ENCODE results near the gene CNN2.

Gene CNN2

GRCh38 chr19:1017906-1018305 is 8.5 kb upstream of the CNN2 start:
- H3K36me3 ChIP-seq (ENCODE audit: control insufficient read depth in 1 of 2, insufficient read depth in 2 of 2, low read depth in 1 of 2, low read length in 2 of 2), result peaks cover 12 to 52% of the 10 kb centered on the region in 2 experiments
- H2BK120ac ChIP-seq (ENCODE audit: low read depth, low read length), result no peak overlapping the region
- H3K4ac ChIP-seq (ENCODE audit: low read depth in 1 of 2, low read length in 2 of 2), result peak overlapping the region in 1 of 2 experiments; percentile 13
- H2BK15ac ChIP-seq (ENCODE audit: low read depth, poor library complexity, severe bottlenecking), result peak overlapping the region; percentile 48
- no peak overlapping the region for H3K4me2 ChIP-seq (ENCODE audit: low read length, poor library complexity, severe bottlenecking)
- peak overlapping the region; percentile 90 for H3K9ac ChIP-seq (ENCODE audit: low read length)
- H3K79me1 ChIP-seq (replicated peaks; ENCODE audit: low read length, poor library complexity, severe bottlenecking), result peaks cover 7% of the 10 kb centered on the region
- H4K91ac ChIP-seq (ENCODE audit: low read length), result peak overlapping the region; percentile 36
- H2BK5ac ChIP-seq (ENCODE audit: low read depth, low read length, poor library complexity, severe bottlenecking), result no peak overlapping the region
- peak overlapping the region; percentile 46 for H2AK5ac ChIP-seq (ENCODE audit: low read length, severe bottlenecking)
- peak overlapping the region; percentile 2 to 31 for H2BK12ac ChIP-seq (ENCODE audit: low read length in 2 of 2)
- no peak for DNase-seq
- H3K14ac ChIP-seq (ENCODE audit: low read length in 2 of 2), result no peak overlapping the region
- no peaks in the 10 kb centered on the region for H3K27me3 ChIP-seq (ENCODE audit: control insufficient read depth in 1 of 2, insufficient read depth in 1 of 2, low read length in 2 of 2)
- H3K27ac ChIP-seq (ENCODE audit: low read length, poor library complexity, severe bottlenecking), result no peak overlapping the region
- H3K4me3 ChIP-seq (ENCODE audit: insufficient read depth in 1 of 2, low read depth in 1 of 2, low read length in 2 of 2), result no peak overlapping the region
- peaks cover 53% of the 10 kb centered on the region for H3K4me1 ChIP-seq (ENCODE audit: control insufficient read depth, insufficient read depth, low read depth, low read length)
- no peak overlapping the region for H2AFZ ChIP-seq (ENCODE audit: low read depth, low read length)
- H4K8ac ChIP-seq (ENCODE audit: low read length), result peak overlapping the region; percentile 74
- no peaks in the 10 kb centered on the region for H3K9me3 ChIP-seq (ENCODE audit: control insufficient read depth, low read length)
- peak overlapping the region; percentile 29 to 37 for H3K23ac ChIP-seq (ENCODE audit: low read length in 2 of 2)
- no peak overlapping the region for H3K18ac ChIP-seq (ENCODE audit: low read depth in 1 of 2, low read length in 2 of 2)
- WGBS, result 90% methylated on average over 9 of the region's 9 CpGs

GRCh38 chr19:1018393-1018792 is 8.0 kb upstream of the CNN2 start:
- H3K23ac ChIP-seq (ENCODE audit: low read length in 2 of 2), result no peak overlapping the region
- H3K4ac ChIP-seq (ENCODE audit: low read depth in 1 of 2, low read length in 2 of 2), result no peak overlapping the region
- 95% methylated on average over 5 of the region's 5 CpGs for WGBS
- peak overlapping the region in 1 of 2 experiments; percentile 96 for H3K4me3 ChIP-seq (ENCODE audit: insufficient read depth in 1 of 2, low read depth in 1 of 2, low read length in 2 of 2)
- H2BK12ac ChIP-seq (ENCODE audit: low read length in 2 of 2), result no peak overlapping the region
- H3K4me2 ChIP-seq (ENCODE audit: low read length, poor library complexity, severe bottlenecking), result no peak overlapping the region
- H3K14ac ChIP-seq (ENCODE audit: low read length in 2 of 2), result no peak overlapping the region
- no peak overlapping the region for H2BK120ac ChIP-seq (ENCODE audit: low read depth, low read length)
- H3K36me3 ChIP-seq (ENCODE audit: control insufficient read depth in 1 of 2, insufficient read depth in 2 of 2, low read depth in 1 of 2, low read length in 2 of 2), result peaks cover 7 to 47% of the 10 kb centered on the region in 2 experiments
- no peak overlapping the region for H2BK5ac ChIP-seq (ENCODE audit: low read depth, low read length, poor library complexity, severe bottlenecking)
- no peak overlapping the region for H4K91ac ChIP-seq (ENCODE audit: low read length)
- no peak for DNase-seq
- peaks cover 53% of the 10 kb centered on the region for H3K4me1 ChIP-seq (ENCODE audit: control insufficient read depth, insufficient read depth, low read depth, low read length)
- H2AFZ ChIP-seq (ENCODE audit: low read depth, low read length), result no peak overlapping the region
- no peak overlapping the region for H4K8ac ChIP-seq (ENCODE audit: low read length)
- H3K18ac ChIP-seq (ENCODE audit: low read depth in 1 of 2, low read length in 2 of 2), result no peak overlapping the region
- H3K9me3 ChIP-seq (ENCODE audit: control insufficient read depth, low read length), result no peaks in the 10 kb centered on the region
- H3K27ac ChIP-seq (ENCODE audit: low read length, poor library complexity, severe bottlenecking), result no peak overlapping the region
- H3K27me3 ChIP-seq (ENCODE audit: control insufficient read depth in 1 of 2, insufficient read depth in 1 of 2, low read length in 2 of 2), result no peaks in the 10 kb centered on the region
- peak overlapping the region; percentile 90 for H3K9ac ChIP-seq (ENCODE audit: low read length)
- no peak overlapping the region for H2AK5ac ChIP-seq (ENCODE audit: low read length, severe bottlenecking)
- no peak overlapping the region for H2BK15ac ChIP-seq (ENCODE audit: low read depth, poor library complexity, severe bottlenecking)
- H3K79me1 ChIP-seq (replicated peaks; ENCODE audit: low read length, poor library complexity, severe bottlenecking), result peaks cover 4% of the 10 kb centered on the region

- 89% methylated on average over 15 of the region's 17 CpGs for WGBS
Measured at GRCh38 chr19:1018932-1019615, 7.3 kb upstream of the CNN2 start.

GRCh38 chr19:1019616-1019961 is 6.8 kb upstream of the CNN2 start:
- 86% methylated on average over 18 of the region's 18 CpGs for WGBS
- Histone ChIP-seq H2BK5ac (ENCODE audit: low read depth, low read length, poor library complexity, severe bottlenecking) (no peak overlapping the region), H3K79me1 (replicated peaks; ENCODE audit: low read length, poor library complexity, severe bottlenecking) (no peaks in the 10 kb centered on the region), H3K27me3 (ENCODE audit: control insufficient read depth in 1 of 2, insufficient read depth in 1 of 2, low read length in 2 of 2) (no peaks in the 10 kb centered on the region), H3K27ac (ENCODE audit: low read length, poor library complexity, severe bottlenecking) (no peak overlapping the region), H2BK12ac (ENCODE audit: low read length in 2 of 2) (no peak overlapping the region), H3K4ac (ENCODE audit: low read depth in 1 of 2, low read length in 2 of 2) (no peak overlapping the region), H3K18ac (ENCODE audit: low read depth in 1 of 2, low read length in 2 of 2) (no peak overlapping the region), H4K8ac (ENCODE audit: low read length) (no peak overlapping the region), H3K4me1 (ENCODE audit: control insufficient read depth, insufficient read depth, low read depth, low read length) (peaks cover 53% of the 10 kb centered on the region), H2BK15ac (ENCODE audit: low read depth, poor library complexity, severe bottlenecking) (no peak overlapping the region), H3K36me3 (ENCODE audit: control insufficient read depth in 1 of 2, insufficient read depth in 2 of 2, low read depth in 1 of 2, low read length in 2 of 2) (peaks cover 0 to 35% of the 10 kb centered on the region in 2 experiments), H3K23ac (ENCODE audit: low read length in 2 of 2) (peak overlapping the region in 1 of 2 experiments; percentile 46), H3K9me3 (ENCODE audit: control insufficient read depth, low read length) (no peaks in the 10 kb centered on the region), H3K4me2 (ENCODE audit: low read length, poor library complexity, severe bottlenecking) (peak overlapping the region; percentile 96), H2AK5ac (ENCODE audit: low read length, severe bottlenecking) (no peak overlapping the region), H4K91ac (ENCODE audit: low read length) (no peak overlapping the region), H3K14ac (ENCODE audit: low read length in 2 of 2) (peak overlapping the region in 1 of 2 experiments; percentile 61), H2AFZ (ENCODE audit: low read depth, low read length) (no peak overlapping the region), H3K4me3 (ENCODE audit: insufficient read depth in 1 of 2, low read depth in 1 of 2, low read length in 2 of 2) (peak overlapping the region; percentile 73 to 96), H3K9ac (ENCODE audit: low read length) (peak overlapping the region; percentile 90), H2BK120ac (ENCODE audit: low read depth, low read length) (no peak overlapping the region)
- no peak for DNase-seq

More at GRCh38 chr19:1018932-1019615, 7.3 kb upstream of the CNN2 start:
- Histone ChIP-seq H3K27ac (ENCODE audit: low read length, poor library complexity, severe bottlenecking) (no peak overlapping the region), H3K4me1 (ENCODE audit: control insufficient read depth, insufficient read depth, low read depth, low read length) (peaks cover 53% of the 10 kb centered on the region), H3K4me2 (ENCODE audit: low read length, poor library complexity, severe bottlenecking) (peak overlapping the region; percentile 96), H2AK5ac (ENCODE audit: low read length, severe bottlenecking) (no peak overlapping the region), H3K36me3 (ENCODE audit: control insufficient read depth in 1 of 2, insufficient read depth in 2 of 2, low read depth in 1 of 2, low read length in 2 of 2) (peaks cover under 1 to 40% of the 10 kb centered on the region in 2 experiments), H3K4ac (ENCODE audit: low read depth in 1 of 2, low read length in 2 of 2) (no peak overlapping the region), H3K27me3 (ENCODE audit: control insufficient read depth in 1 of 2, insufficient read depth in 1 of 2, low read length in 2 of 2) (no peaks in the 10 kb centered on the region), H3K18ac (ENCODE audit: low read depth in 1 of 2, low read length in 2 of 2) (no peak overlapping the region), H2BK120ac (ENCODE audit: low read depth, low read length) (no peak overlapping the region), H3K14ac (ENCODE audit: low read length in 2 of 2) (no peak overlapping the region), H2BK5ac (ENCODE audit: low read depth, low read length, poor library complexity, severe bottlenecking) (no peak overlapping the region), H3K9me3 (ENCODE audit: control insufficient read depth, low read length) (no peaks in the 10 kb centered on the region), H3K9ac (ENCODE audit: low read length) (peak overlapping the region; percentile 90), H3K79me1 (replicated peaks; ENCODE audit: low read length, poor library complexity, severe bottlenecking) (no peaks in the 10 kb centered on the region), H2BK12ac (ENCODE audit: low read length in 2 of 2) (no peak overlapping the region), H2BK15ac (ENCODE audit: low read depth, poor library complexity, severe bottlenecking) (no peak overlapping the region), H3K23ac (ENCODE audit: low read length in 2 of 2) (peak overlapping the region in 1 of 2 experiments; percentile 1), H4K8ac (ENCODE audit: low read length) (no peak overlapping the region), H3K4me3 (ENCODE audit: insufficient read depth in 1 of 2, low read depth in 1 of 2, low read length in 2 of 2) (peak overlapping the region in 1 of 2 experiments; percentile 96), H4K91ac (ENCODE audit: low read length) (no peak overlapping the region), H2AFZ (ENCODE audit: low read depth, low read length) (no peak overlapping the region)
- no peak for DNase-seq

Data from mesenchymal stem cell (in vitro differentiated cells and primary cell).